NCI-H1105 treated with DMSO at 0.1 percent for 48 hours (cell line): ENCODE measurements around the gene SERINC2.
A peak's percentile ranks its signal among the peaks of the same experiment; 100 is the strongest.
"Not testable (repeated sequence)": the region's sequence is repeated elsewhere in the genome, so short reads cannot be mapped to it uniquely, and the experiment has no call there.

Source experiments
- DNase-seq: peaks from one replicate; lab custom pipeline; 2025; lab: John Stamatoyannopoulos, UW

The SERINC2 gene

DNA sequence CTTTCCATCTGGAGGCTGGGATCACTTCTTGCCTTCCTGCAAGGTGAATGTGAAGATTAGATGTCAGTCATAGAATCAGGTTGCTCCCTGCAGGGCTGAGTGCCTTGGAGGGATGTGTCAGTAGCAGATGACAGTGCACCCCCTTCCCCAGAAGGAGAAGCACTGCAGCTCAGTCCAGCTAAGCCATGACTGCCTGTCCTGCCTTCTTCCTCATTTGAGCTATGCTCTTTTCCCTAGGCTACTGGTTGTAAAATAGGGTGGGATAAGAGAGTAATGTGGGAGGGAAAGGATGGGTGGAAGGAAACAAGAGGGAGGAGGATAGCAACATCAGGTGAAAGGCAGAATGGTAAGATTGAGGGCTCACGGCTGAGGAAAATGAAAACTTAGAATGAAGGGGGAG, 29.0 kb upstream of the SERINC2 start:
- DNase-seq = no peak

DNA sequence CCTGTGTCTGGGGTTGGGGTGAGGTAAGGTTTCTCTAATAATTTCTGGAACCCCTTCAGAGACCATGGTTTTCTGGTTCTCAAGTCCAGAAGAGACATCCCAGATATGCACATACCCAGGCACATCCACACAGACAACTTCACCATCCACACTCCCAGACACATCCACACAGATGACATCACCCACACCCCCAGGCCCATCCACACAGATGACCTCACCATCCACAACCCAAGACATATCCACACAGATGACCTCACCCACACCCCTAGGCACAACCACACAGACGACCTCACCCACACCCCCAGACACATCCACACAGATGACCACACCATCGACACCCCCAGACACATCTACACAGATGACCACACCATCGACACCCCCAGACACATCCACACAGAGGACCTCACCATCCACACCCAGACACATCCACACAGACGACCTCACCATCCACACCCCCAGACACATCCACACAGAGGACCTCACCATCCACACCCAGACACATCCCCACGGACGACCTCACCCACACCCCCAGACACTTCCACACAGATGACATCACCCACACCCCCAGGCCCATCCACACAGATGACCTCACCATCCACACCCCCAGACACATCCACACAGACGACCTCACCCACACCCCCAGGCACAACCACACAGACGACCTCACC, 26.3 kb upstream of the SERINC2 start:
- not testable (repeated sequence) for DNase-seq

DNA sequence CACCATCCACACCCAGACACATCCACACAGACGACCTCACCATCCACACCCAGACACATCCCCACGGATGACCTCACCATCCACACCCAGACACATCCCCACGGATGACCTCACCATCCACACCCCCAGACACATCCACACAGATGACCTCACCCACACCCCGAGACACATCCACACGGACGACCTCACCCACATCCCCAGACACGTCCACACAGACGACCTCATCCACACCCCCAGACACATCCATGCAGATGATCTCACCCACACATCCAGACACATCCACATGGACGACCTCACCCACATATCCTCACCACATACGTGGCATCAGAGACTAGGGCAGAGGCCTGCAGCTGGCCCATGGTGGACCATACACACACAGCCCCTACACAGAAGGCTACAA, 25.4 kb upstream of the SERINC2 start:
- no peak for DNase-seq

DNA sequence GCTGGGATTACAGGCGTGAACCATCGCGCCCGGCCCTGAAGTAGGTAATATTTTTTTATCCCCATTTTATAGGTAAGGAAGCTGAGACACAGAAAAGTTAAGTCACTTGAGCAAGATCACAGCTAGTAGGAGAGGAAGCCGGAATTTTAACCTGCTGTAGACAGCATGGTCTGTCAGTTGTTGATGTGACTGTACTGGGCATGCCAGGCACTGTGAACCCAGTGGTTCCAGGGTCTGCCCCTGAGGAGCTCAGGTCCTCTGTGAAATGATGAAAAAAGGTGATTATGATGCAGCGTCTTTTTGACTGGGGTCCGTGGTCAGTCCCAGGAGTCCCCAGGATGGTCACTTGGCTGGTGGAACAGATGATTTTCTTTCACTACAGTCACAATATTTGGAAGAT, 23.4 kb upstream of the SERINC2 start:
- no peak for DNase-seq

DNA sequence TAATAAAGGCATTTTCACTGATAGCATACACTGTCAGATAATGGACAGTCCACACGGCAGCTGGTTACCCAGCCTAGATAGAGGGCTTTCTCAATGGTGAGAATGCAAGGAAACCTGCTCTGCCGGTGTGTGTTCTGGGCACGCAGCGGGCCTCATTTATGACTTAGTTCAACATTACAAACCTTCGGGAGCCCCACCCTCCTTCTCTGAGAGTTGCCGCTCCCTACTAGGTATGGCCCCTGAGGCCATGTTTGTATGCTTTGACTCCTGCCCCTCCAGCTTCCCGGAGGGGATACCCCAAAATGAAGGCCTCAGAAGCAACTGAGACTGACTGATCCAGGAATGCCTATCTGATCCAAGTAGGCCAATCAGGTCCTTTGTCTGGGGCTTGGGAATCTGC, 22.9 kb upstream of the SERINC2 start:
- no peak for DNase-seq

DNA sequence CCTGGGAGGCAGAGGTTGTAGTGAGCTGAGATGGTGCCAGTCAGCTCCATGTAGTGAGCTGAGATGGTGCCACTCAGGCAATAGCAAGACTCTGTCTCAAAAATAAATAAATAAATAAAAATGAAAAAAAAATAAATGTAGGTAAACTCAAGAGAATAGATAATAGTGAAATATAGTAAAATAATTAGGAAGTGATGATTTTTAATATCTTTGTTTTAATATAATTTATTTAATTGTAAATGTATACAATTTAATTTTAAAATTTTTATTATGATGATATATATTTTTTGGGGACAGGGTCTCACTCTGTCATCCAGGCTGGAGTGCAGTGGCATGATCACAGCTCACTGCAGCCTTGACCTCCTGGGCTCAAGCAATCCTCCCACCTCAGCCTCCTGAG, 19.6 kb upstream of the SERINC2 start:
- DNase-seq = no peak

DNA sequence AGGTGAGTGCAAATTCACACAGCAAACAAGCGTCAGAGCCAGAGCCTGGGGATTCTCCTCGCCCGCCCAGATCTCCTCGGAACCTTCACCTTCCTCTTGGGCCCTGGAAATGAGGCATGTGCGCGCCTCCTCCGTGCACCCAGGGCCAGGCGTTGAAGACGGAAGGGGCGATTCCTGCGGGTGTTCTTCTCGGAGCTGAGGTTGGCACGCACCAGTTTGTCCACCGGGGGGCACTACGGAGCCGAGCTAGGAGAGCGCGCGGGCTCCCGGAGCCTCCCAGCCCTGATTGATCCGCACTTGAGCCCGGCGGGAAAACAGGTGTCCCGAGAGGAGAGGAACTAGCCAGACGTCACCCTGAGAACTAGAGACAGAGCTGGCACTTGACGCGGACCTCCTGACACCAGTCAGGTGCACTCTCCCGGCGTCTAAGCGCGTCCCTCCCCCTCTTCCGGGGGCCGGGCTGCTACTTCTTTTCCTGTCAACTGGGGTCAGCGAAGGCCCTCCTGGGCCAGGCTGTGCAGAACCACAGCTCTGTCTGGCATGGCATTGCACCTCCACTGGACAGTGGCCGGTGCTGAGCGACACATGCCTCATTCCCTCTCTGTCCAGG, 18.3 kb upstream of the SERINC2 start:
- peak; percentile 81 for DNase-seq

DNA sequence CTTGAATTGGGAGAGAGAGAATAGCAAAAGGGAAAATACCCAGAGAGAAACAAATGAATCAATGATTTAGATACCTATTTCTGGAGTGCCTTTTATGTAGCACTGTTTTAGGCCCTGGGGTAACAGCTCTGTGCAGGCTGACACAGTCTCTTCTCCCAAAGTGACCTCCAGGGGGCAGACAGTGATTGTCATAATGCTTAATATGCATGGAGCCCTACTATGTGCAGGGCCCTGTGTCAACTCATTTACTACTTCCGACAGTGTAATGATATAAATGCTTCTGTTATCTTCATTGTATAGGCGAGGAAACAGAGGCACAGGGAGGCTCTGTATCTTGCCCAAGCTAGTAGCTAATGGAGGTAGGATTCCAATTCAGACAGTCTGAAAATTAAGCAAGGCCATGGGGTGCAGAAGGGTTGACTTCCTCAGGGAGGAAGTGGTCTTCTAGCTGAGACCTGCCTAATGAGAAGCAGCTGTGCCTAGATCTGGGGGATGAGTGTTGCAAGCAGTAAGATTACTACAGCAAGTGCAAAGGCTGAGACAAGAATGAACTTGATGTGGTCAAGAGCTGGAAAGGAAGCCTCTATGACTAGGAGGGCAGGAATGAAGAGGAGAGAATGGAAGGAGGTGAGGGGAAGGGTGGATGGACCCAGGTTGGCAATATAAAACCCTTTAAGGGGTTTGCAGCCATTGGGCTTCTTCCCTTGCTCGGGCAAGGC, 16.2 kb upstream of the SERINC2 start:
- no peak for DNase-seq

DNA sequence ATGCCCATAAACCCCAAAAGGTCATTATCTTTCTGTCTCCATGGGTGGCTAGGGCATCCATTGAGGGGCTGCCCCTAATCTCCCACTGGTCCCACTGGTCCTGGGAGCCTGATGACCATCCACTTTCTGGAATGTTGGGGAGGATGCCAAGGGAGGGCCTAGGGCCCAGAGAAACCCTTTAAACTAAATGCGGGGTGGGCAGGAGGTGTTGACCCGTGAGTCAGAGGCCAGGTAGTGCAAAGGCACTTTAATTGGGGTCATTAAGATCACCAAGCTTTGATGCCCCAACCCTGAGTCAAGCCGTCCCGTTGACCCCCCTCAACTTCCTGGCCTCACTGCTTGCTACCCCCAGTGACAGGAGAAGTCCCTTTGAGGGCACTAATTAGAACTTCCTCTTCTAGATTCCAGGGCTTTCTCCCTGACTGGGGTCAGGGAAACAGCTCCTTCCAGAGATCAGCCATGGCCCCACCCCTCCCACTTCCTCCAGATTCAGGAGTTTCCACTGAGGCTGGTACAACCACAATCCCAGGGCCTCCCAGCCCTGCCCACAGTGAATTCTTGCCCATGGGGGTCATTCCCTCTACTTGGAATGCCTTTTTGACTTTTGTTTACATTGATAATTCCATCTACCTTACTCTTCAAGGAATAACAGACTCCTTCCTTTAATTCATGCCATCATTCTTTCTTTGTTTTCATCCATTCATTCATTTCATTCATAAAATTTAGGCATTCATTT, 15.5 kb upstream of the SERINC2 start:
- no peak for DNase-seq

DNA sequence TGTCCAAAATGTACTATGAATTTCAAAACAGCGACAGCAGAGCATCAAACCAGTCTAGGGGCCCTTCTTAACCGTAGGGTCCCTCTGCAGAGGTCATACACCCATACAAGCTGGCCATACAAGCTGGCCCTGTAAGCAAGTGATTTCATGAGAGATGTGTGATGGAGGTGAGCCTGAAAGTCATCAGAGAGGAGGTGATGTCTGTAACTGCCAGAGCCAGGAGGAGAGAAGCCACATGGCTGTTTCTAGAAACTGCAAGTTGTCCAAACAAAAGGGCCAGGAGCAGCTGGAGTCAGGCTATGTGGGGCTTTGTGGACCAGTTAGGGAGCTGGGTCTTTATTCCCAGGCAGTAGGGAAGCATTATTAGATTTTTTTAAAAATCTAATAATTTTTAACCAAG, 14.8 kb upstream of the SERINC2 start:
- no peak for DNase-seq

DNA sequence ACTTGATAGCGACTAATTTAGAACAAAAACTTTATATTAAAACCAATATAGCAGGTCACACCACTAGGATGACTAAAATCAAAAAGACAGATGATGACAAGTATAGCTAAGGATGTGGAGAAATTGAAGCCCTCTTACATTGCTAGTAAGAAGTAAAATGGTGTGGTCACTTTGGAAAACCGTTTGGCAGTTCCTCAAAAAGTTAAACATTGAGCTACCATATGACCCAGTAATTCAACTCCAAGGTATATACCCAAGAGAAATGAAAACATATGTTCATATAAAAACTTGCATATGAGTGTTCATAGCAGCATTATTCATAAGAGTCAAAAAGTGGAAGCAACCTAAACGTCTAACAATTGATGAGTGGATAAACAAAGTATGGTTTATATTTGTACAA, 13.0 kb upstream of the SERINC2 start:
- DNase-seq = no peak

DNA sequence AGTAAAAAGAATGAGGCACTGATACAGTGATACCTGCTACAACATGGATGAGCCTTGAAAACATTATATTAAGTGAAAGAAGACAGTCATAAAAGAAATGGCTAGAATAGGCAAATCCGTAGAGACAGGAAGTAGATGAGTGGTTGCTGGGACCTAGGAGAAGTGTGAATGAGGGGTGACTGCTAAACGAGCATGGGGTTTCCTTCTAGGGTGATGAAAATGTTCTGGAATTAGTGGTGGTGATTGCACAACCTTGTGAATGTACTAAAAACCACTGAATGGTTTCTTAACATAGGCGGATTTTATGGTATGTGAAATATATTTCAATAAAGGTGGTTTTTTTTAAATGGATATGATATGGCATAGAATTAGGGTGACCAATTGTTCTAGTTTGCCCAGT, 12.6 kb upstream of the SERINC2 start:
- DNase-seq = no peak

DNA sequence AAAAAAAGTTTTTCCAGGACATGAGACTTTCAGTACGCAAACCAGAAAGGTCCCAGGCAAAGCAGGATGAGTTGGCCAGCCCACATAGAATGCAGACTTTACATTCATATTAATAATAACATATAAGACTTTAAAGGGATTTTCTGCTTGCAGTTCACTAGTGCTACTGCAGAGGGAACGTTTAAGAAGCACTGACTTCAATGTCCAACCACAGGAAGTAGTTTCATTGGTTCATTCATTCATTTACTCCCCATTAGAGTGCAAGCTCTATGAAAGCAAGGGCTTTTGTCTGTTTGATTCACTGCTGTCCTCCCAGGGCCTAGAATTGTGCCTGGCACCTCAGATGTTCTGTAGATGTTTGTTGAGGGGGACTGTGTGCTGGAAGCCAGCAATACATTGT, 11.8 kb upstream of the SERINC2 start:
- no peak for DNase-seq

DNA sequence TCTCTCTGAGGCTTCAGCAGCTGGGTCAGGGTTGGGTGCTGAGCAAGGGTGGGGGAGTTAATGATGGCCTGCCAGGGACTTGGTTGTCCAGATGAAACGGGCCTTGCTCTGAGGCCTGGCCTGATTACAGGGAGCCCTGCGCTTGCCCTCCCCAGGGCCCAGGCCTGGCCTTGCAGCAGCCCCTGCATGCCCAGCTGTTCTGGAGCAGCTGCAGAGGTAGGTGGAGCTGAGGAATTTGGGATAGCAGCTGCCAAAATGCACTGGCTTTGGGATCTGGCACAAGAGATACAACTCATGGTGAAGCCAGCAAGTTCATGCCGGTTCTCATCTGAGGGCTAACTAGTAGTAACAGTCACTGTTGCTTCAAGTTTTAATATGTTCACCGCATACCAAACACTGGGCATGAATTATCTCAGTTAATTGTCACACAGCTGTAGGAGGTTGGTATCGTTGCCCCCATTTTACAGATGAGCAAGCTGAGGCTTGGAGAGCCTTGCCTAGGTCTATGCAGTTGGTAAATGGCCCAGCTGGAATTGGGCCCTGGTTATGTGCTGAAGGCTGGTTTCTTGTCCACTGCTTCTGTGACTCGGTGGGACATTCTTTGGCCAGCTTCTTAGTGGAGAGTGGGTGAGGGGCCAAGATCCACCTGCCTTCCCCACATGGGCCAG, 7.3 kb upstream of the SERINC2 start:
- DNase-seq = no peak

DNA sequence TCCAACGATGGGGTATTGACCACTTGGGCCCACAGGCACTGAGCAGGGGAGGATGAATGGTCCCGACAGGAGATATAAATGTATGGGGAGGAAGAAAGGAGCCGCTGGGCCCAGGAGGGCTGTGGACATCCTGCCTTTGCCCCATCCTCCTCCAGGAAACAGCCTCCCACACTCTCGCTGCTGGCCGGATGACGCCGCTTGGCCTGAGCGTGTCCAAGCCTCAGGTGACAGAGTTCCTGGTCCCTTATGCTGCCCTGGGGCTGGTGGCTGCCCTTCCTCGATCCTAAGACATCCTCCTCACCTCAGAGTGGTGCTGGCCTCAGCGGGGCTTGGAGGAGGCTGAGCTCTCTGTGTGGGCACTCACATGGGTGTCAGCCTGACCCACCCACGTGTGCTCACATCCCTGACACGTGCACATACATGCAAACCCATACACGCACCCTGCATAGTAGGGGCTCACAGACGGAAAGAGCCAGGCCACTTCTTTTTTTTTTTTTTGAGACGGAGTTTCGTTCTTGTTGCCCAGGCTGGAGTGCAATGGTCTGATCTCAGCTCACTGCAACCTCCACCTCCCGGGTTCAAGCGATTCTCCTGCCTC, 5.9 kb upstream of the SERINC2 start:
- DNase-seq = no peak

DNA sequence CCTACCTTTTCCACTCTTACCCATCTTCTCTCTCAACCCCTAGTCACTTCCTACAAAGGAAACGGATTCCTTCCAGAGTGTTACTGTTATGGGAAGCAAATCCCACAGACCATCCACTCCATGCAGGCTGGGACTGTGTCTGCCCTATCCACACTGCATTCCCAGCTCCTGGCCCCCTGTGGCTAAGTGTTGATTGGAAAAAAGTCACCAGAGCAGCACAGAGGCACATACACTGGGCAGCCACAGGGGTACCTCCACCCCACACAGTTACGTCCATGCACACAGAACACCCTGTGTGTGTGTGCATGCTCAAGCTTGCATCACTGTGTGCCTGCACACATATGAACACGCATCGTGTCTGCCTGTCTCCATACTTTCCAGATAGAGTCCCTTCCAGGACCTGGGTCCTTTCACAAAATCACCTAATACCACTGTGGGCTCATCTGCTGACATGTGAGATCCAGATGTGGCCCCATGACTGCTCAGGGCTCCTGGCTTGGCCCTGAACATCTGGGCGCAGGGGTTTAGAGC, 4.2 kb upstream of the SERINC2 start:
- no peak for DNase-seq

DNA sequence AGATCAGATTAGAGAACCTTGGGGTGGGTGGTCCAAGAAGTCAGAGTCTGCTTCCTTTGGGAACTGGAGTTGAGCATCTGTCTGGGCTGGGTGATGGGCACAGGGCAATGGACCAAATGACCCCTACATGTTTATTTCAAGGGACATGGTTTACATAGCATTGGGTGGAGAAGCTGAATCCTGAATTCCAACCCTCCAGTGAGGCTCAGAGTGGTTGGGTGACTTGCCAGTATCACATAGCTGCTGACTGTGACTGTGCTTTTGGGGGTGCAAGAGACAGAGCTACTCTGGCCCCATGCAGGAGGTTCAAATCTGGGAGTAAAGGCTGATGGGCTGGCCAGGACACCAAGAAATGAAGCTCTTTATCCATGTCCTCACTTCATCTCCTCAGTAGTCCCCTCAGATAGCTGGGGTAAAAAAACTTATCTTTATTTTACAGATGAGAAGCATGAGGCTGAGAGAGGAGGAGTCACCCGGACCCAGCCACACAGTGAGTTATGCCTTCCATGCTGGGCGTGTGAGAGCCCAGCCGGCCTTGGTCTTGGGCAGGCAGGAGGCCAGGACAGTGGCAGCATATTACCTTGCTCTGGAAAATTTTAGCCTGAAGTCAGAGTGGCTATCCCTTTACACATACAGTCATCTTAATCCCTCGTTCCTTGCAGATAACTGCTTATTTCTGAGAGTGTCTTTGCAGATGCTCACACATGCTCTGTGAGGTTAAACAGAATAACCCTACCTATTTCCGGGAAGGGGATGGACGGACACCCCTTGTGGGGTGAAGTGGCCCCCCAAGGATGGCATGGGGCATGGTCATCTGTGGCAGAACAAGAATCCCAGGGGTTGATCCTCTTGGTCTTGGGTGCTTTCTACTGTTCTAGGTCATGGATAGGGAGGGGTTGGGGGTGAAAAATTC, 2.8 kb upstream of the SERINC2 start:
- DNase-seq = no peak

DNA sequence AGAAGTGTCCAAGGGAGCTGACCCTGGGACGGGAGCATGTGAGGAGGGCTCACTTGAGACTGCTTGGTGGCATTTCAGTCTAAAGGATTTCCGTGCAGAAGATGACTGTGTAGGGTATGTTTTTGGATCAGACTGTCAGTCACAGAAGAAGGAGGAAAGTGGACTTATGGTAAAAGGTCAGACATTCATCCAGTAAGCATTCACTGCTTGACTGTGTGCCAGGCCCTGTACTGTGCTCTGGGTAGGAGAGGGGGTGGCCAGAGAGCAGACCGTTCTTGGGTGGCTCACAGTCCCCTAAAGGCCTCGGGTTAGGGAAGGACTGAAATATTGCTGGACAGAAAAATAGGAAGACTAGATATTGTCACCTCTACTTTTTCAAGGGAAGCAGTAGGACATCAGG, 2.1 kb upstream of the SERINC2 start:
- no peak for DNase-seq

DNA sequence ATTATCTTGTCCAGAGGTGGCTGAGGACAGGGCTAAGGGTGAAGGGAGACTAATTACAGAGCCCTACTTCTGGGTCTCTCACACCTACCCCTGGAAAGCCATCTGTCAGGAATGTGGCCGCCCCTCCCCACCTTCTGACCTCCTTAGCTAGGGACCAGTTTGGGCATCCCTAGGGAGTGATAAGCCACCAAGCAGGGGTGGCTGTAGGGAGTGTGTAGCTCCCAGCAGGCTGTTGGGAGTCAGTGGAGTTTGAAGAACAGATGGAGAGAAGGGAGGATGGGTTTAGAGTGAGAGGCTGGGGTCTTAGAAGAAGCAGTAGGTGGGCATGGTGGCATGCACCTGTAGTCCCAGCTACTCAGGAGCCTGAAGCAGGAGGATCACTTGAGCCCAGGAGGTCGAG, 808 bp upstream of the SERINC2 start:
- no peak for DNase-seq

DNA sequence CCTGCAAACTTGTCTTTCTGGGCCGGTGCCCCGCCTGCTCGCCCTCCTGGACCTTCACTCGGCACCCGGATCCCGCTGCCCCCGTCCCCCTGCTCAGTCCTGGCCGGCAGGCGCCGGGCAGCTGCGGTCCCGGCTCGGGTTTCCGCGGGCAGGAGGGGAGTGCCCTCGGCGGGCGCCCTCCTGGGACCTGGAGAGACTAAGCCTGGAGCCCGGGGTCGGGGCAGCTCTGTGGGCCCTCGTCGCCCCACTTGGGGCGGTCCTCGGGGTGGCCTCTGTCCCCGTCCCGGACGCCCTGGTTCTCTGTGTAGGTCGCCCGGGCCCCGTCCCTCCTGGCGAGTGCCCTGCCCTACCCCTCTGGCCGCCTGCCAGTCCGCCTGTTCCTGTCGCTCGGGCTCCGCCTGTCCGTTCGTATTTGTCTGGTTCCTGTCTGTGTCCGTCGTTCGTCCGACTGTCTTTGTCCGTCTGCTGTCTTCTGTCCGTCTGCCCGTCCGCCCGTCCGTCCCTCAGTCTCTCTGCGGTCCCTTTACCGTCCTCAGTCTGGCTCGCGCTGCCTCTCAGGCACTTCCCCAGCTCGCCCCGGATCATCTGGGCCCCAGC, 490 bp downstream of the SERINC2 start:
- peak; percentile 36 for DNase-seq
